GM08714 (cell line): ENCODE measurements around the gene LRRC14B.
"Not testable (repeated sequence)": the region's sequence is repeated elsewhere in the genome, so short reads cannot be mapped to it uniquely, and the experiment has no call there.

Experiments
- H3K4me3 ChIP-seq: fragments of 200-500 bp; sonication (Bioruptor generic); 2 replicates; pipeline ENCODE4 v1.5.1; 2014; ENCODE audit warnings: mild to moderate bottlenecking, low read length, inconsistent platforms
- ZNF274 ChIP-seq: IDR thresholded peaks from 2 replicates; pipeline ENCODE4 v1.6.1; 2012; ENCODE audit warnings: mild to moderate bottlenecking, low read depth, low read length

LRRC14B gene

GRCh38 chr5:188488-189481, 2.5 kb upstream of the LRRC14B start:
- H3K4me3 ChIP-seq: no peak overlapping the region; the same call in 1 of the 2 replicates
- no peak for TF ChIP-seq ZNF274

- no peak overlapping the region for H3K4me3 ChIP-seq
- no peak for TF ChIP-seq ZNF274
Observed at GRCh38 chr5:189486-189885, 1.8 kb upstream of the LRRC14B start.

GRCh38 chr5:189976-190365, 1.3 kb upstream of the LRRC14B start:
- no peak overlapping the region for H3K4me3 ChIP-seq
- no peak for TF ChIP-seq ZNF274

- H3K4me3 ChIP-seq: no peak overlapping the region; the same call in 1 of the 2 replicates
- TF ChIP-seq ZNF274: no peak
Observed at GRCh38 chr5:190366-191035, 794 bp upstream of the LRRC14B start.

- TF ChIP-seq ZNF274: no peak
- H3K4me3 ChIP-seq: peak overlapping the region; percentile 35; the same call in 1 of the 2 replicates
Observed at GRCh38 chr5:191949-192690, 825 bp downstream of the LRRC14B start.

- no peak overlapping the region for H3K4me3 ChIP-seq
- TF ChIP-seq ZNF274: no peak
Observed at GRCh38 chr5:192691-192969, 1.3 kb downstream of the LRRC14B start.

GRCh38 chr5:192970-193831, 1.9 kb downstream of the LRRC14B start:
- no peak overlapping the region for H3K4me3 ChIP-seq
- TF ChIP-seq ZNF274: no peak

GRCh38 chr5:194102-194501, 2.8 kb downstream of the LRRC14B start:
- no peak overlapping the region for H3K4me3 ChIP-seq
- TF ChIP-seq ZNF274: no peak

- no peak overlapping the region for H3K4me3 ChIP-seq
- TF ChIP-seq ZNF274: no peak
Observed at GRCh38 chr5:194603-195209, 3.4 kb downstream of the LRRC14B start.

- H3K4me3 ChIP-seq: no peak overlapping the region
- no peak for TF ChIP-seq ZNF274
Observed at GRCh38 chr5:195401-196160, 4.3 kb downstream of the LRRC14B start.

- H3K4me3 ChIP-seq: no peak overlapping the region
- no peak for TF ChIP-seq ZNF274
Observed at GRCh38 chr5:196350-196749, 5.1 kb downstream of the LRRC14B start.

GRCh38 chr5:197031-197430, 5.7 kb downstream of the LRRC14B start:
- H3K4me3 ChIP-seq: not testable (repeated sequence)

GRCh38 chr5:197892-198489, 6.7 kb downstream of the LRRC14B start:
- TF ChIP-seq ZNF274: no peak
- H3K4me3 ChIP-seq: no peak overlapping the region
